Ovary (tissue), 9 donors: Measurements from ENCODE around the gene SUMO4. TPM values are rescaled to one million over a fixed set of nuclear protein-coding genes. Genes with fewer than 3 reads are reported as not detected.

Source experiments
- DNase-seq, 5 donors: peaks; one replicate each; pipeline ENCODE4 v3.0.0-alpha.2; 2019 to 2020
- H3K27ac ChIP-seq, 2 donors: fragments of 200-600 bp; one replicate each; pipeline versions ENCODE4 v1.5.1 to v1.8.0; 2019 to 2022
- H3K27me3 ChIP-seq: fragments of 200-600 bp; one replicate; pipeline ENCODE4 v1.8.0; 2022
- H3K36me3 ChIP-seq: fragments of 200-600 bp; sonication (generic); one replicate; pipeline ENCODE4 v1.5.1; 2019
- H3K4me1 ChIP-seq: one replicate; pipeline ENCODE4 v1.8.1; 2013; ENCODE audit warnings: mild to moderate bottlenecking, moderate library complexity; ENCODE audit not compliant: insufficient read depth
- H3K4me3 ChIP-seq: fragments of 200-600 bp; sonication (generic); one replicate; pipeline ENCODE4 v1.5.1; 2017
- H3K9me3 ChIP-seq, 2 donors: fragments of 200-600 bp in 1 of 2; sonication (generic) in 1 of 2; one replicate each; pipeline versions ENCODE4 v1.5.1 to v1.8.1; 2013 to 2019; ENCODE audit warnings: mild to moderate bottlenecking in 1 of 2, moderate library complexity in 1 of 2
- CTCF ChIP-seq, 3 donors: fragments of 450-650 bp in 2 of 3; fragments of 200-600 bp in 1 of 3; IDR thresholded peaks; one replicate each; pipeline versions ENCODE4 v1.5.1 to v1.8.0; 2016 to 2022; ENCODE audit warnings: antibody characterized with exemption in 3 of 3, mild to moderate bottlenecking in 1 of 3
- EP300 ChIP-seq: sonication (generic); formaldehyde crosslinking; IDR thresholded peaks from one replicate; pipeline ENCODE4 v1.6.1; 2017; ENCODE audit warnings: antibody characterized with exemption
- POLR2A ChIP-seq: fragments of 450-650 bp; IDR thresholded peaks from one replicate; pipeline ENCODE4 v1.6.1; 2017; ENCODE audit warnings: antibody characterized with exemption, mild to moderate bottlenecking, moderate library complexity
- WGBS, 3 donors: extraction: QIAGEN DNeasy Blood & Tissue Kit in 1 of 3; methylation state at CpG; one replicate each; pipeline versions ENCODE4 v1.1.5 to v1.1.7; 2013 to 2017; 5-methylcytosine and 5-hydroxymethylcytosine counted together
- intact Hi-C, 4 donors: fragments of 100-400 bp; cut with DNase I; formaldehyde crosslinking; loops; one replicate each; pipeline versions ENCODE4 v1.11.0 to v1.15.1; 2022 to 2023
- polyA plus RNA-seq, 2 donors: library from polyadenylated mRNA; stranded (reverse); fragments of 200-250 nt in 1 of 2; fragments of 350-450 nt in 1 of 2; fragmentation: Illumina TruSeq in 1 of 2; extraction: RNeasy Lipid Tissue Mini Kit (QIAGEN cat#74804) in 1 of 2; gene quantifications; one replicate each; pipeline ENCODE4 v1.2.3, GENCODE V29; 2013 to 2014
- total RNA-seq, 7 donors: library from RNA; depleted of rRNA in 2 of 7; stranded (reverse); fragments of >200 nt in 2 of 7; fragmentation: NEBNext Ultra II Directional in 3 of 7; extraction: Animal tissue kit (Norgen Biotek cat#: 25700) in 3 of 7; gene quantifications; one replicate each; pipeline versions ENCODE4 v1.1.0 to v1.2.4, GENCODE V29; 2016 to 2023
- donor health status: DM: no; HTN: no; CAD: no; lungs with moderate emphysema.
- donor health status: DM: no; HTN: no; CAD: no.
- donor health status: Bipolar disorder and iron deficiency.
- donor health status: DM: yes; HTN: yes; CAD: no.
- donor health status: DM: no; HTN: no; CAD: no.
- donor health status: DM: yes; HTN: yes; CAD: no.

Gene SUMO4
- total and polyA plus RNA-seq, 9 donors, result 0.11 to 5.0 (median 2.7) TPM

GRCh38 chr6:149359440-149359839 is 40.6 kb upstream of the SUMO4 start:
- intact Hi-C loops, result no loop called here

DNA sequence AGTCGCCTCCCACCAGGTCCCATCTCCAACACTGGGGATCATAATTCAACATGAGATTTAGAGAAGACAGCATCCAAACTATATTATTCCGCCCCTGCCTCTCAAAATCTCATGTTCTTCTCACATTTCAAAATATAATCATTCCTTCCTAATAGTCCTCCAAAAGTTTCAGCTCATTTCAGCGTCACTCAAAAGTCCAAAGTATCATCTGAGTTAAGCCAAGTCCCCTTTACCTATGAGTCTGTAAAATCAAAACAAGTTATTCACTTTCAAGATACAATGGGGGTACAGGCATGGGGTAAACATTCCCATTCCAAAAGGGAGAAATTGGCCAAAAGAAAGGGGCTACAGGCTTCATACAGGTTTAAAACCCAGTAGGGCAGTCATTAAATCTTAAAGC is 39.5 kb upstream of the SUMO4 start:
- Histone ChIP-seq H3K27ac (no peak overlapping the region), H3K27me3 (no peaks in the 10 kb centered on the region), H3K9me3 (no peaks in the 10 kb centered on the region), H3K36me3 (no peaks in the 10 kb centered on the region), H3K4me1 (peaks cover 1% of the 10 kb centered on the region), H3K4me3 (no peak overlapping the region)
- WGBS, 3 donors, result 96 to 99% (median 97%) methylated on average over 3 of the region's 3 CpGs
- intact Hi-C loops, result no loop called here
- DNase-seq, result no peak
- TF ChIP-seq EP300 (no peak), POLR2A (no peak), CTCF (IDR thresholded peaks at IDR 0.05) (no peak)

More at GRCh38 chr6:149359440-149359839, 40.6 kb upstream of the SUMO4 start:
- H3K36me3 ChIP-seq, result no peaks in the 10 kb centered on the region
- no peak overlapping the region for H3K4me3 ChIP-seq
- TF ChIP-seq POLR2A, result no peak
- no peak for TF ChIP-seq CTCF (IDR thresholded peaks at IDR 0.05)
- no peak for TF ChIP-seq EP300
- H3K4me1 ChIP-seq, result peaks cover 1% of the 10 kb centered on the region
- no peak overlapping the region for H3K27ac ChIP-seq
- no peaks in the 10 kb centered on the region for H3K27me3 ChIP-seq
- no peak for DNase-seq
- no peaks in the 10 kb centered on the region for H3K9me3 ChIP-seq

DNA sequence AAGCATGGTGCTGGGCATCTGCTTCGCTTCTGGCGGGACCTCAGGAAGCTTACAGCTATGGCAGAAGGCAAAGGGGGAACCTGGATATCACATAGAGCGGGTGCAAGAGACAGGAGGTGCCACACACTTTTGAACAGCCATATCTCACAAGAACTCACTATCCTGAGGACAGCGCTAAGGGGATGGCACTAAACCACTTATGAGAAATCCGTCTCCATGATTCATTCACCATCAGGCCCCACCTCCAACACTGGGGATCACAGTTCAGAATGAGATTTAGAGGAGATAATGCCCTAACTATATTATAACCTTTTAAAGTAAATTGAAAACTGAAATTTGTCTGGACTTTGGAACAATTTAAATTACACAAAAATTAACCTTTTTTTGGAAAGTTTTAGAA is 37.8 kb upstream of the SUMO4 start:
- Histone ChIP-seq H3K9me3 (no peaks in the 10 kb centered on the region), H3K36me3 (no peaks in the 10 kb centered on the region), H3K27ac (no peak overlapping the region), H3K4me3 (no peak overlapping the region), H3K4me1 (peaks cover 3% of the 10 kb centered on the region), H3K27me3 (no peaks in the 10 kb centered on the region)
- intact Hi-C loops, result no loop called here
- WGBS, 3 donors, result 97 to 99% (median 99%) methylated on average over 5 of the region's 5 CpGs
- TF ChIP-seq CTCF (IDR thresholded peaks at IDR 0.05), result no peak
- no peak for TF ChIP-seq EP300
- no peak for TF ChIP-seq POLR2A
- DNase-seq, result no peak

DNA sequence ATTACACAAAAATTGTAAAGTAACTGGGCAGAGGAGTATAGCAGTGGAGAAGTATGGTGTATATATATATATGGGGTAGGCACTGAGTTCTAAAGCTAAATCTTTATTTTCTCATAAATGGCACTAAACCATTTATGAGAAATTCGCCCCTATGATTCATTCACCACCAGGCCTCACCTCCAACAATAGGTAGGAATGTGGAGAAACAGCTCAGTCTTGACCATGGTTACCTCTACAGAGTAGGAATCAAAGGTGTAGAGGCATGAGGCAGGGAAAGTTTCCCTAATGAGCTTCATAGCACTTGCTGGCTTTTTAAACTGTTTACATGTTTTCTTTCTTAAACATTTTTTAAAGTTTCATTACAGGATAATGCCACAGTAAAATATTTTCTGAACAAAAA is 36.9 kb upstream of the SUMO4 start:
- DNase-seq, result no peak
- Histone ChIP-seq H3K27me3 (no peaks in the 10 kb centered on the region), H3K4me3 (no peak overlapping the region), H3K36me3 (no peaks in the 10 kb centered on the region), H3K27ac (no peak overlapping the region), H3K4me1 (peaks cover 3% of the 10 kb centered on the region), H3K9me3 (no peaks in the 10 kb centered on the region)
- intact Hi-C loops, result no loop called here
- no peak for TF ChIP-seq CTCF (IDR thresholded peaks at IDR 0.05)
- TF ChIP-seq EP300, result no peak
- TF ChIP-seq POLR2A, result no peak
- 90 to 100% (median 92%) methylated on average over 1 of the region's 1 CpG for WGBS, 3 donors

- no peak for TF ChIP-seq CTCF (IDR thresholded peaks at IDR 0.05)
- TF ChIP-seq POLR2A, result no peak
- TF ChIP-seq EP300, result no peak
- DNase-seq, result no peak
- Histone ChIP-seq H3K27ac (no peak overlapping the region), H3K9me3 (no peaks in the 10 kb centered on the region), H3K27me3 (no peaks in the 10 kb centered on the region), H3K4me3 (no peak overlapping the region), H3K4me1 (peaks cover 3% of the 10 kb centered on the region), H3K36me3 (no peaks in the 10 kb centered on the region)
- 17 to 49% (median 32%) methylated on average over 2 of the region's 2 CpGs for WGBS, 3 donors
- intact Hi-C loops, result no loop called here
Measured at GRCh38 chr6:149364557-149364956, 35.5 kb upstream of the SUMO4 start.
